Activated naive CD4-positive, alpha-beta T cell treated with anti-CD3 and anti-CD28 coated beads for 36 hours (primary cell): ENCODE results near the gene AKR1D1. TPM values are rescaled to one million over a fixed set of nuclear protein-coding genes. Genes with fewer than 3 reads are reported as not detected.
"Not testable (repeated sequence)": the region's sequence is repeated elsewhere in the genome, so short reads cannot be mapped to it uniquely, and the experiment has no call there.

Source experiments
- CTCF ChIA-PET: fragments of 350-600 bp; sonication (Branson Sonifier 250); formaldehyde crosslinking; loops from one replicate; lab custom pipeline; 2021; ENCODE audit warnings: antibody characterized with exemption; lab: Charles Lee
- DNase-seq: peaks from one replicate; pipeline ENCODE4 v3.0.0-alpha.2; 2020
- H3K27ac Mint-ChIP-seq: one replicate; pipeline ENCODE4 v1.8.0; 2021; ENCODE audit warnings: mild to moderate bottlenecking, mixed read lengths
- H3K27me3 Mint-ChIP-seq: one replicate; pipeline ENCODE4 v1.8.0; 2021; ENCODE audit warnings: low read depth, mixed read lengths
- H3K36me3 Mint-ChIP-seq: one replicate; pipeline ENCODE4 v1.8.0; 2021; ENCODE audit warnings: low read depth, mixed read lengths
- H3K4me1 Mint-ChIP-seq: one replicate; pipeline ENCODE4 v1.8.0; 2021; ENCODE audit warnings: low read depth, mixed read lengths
- H3K4me3 Mint-ChIP-seq: one replicate; pipeline ENCODE4 v1.8.0; 2021; ENCODE audit warnings: mild to moderate bottlenecking, moderate library complexity, mixed read lengths
- H3K9me3 Mint-ChIP-seq: one replicate; pipeline ENCODE4 v1.8.0; 2021; ENCODE audit warnings: mixed read lengths
- intact Hi-C: fragments of 100-400 bp; cut with micrococcal nuclease; formaldehyde crosslinking; loops from one replicate; pipeline ENCODE4 v1.15.1; 2023
- total RNA-seq, 2 experiments: library from RNA; stranded (reverse); gene quantifications; one replicate each; pipeline ENCODE4 v1.2.3, GENCODE V29; 2021

Gene AKR1D1, protein sequence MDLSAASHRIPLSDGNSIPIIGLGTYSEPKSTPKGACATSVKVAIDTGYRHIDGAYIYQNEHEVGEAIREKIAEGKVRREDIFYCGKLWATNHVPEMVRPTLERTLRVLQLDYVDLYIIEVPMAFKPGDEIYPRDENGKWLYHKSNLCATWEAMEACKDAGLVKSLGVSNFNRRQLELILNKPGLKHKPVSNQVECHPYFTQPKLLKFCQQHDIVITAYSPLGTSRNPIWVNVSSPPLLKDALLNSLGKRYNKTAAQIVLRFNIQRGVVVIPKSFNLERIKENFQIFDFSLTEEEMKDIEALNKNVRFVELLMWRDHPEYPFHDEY
- not detected for total RNA-seq

DNA sequence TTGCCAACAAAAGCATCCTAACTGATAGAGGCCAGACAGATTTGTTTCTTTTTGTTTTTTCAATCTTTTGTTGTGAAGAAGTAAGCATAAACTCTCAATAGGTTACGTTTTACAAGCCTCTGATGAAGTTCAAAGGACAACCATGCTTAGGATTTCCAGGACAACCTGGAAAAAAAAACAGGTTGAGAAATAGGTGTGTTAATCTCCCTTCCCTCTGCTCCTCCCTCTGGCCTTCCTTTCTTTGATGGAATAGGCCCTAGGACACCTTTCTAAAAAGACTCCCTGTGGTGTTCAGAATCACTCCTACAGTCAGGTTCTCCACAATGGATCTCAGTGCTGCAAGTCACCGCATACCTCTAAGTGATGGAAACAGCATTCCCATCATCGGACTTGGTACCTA is at the start of gene AKR1D1:
AKR1D1 (plus strand) TSS at position 264 of the 400 bp plus-strand sequence; CDS start at position 324, 60 bp downstream.
- H3K4me3 Mint-ChIP-seq: no peak within 1 kb of the TSS
- H3K4me1 Mint-ChIP-seq: no peaks in the 10 kb centered on the region
- no peak for DNase-seq
- no peak within 1 kb of the TSS for H3K27ac Mint-ChIP-seq
- no peaks in the 10 kb centered on the region for H3K36me3 Mint-ChIP-seq
- H3K27me3 Mint-ChIP-seq: peaks cover 12% of the 10 kb centered on the region
- CTCF ChIA-PET: no interaction called here
- intact Hi-C loops: no loop called here
- H3K9me3 Mint-ChIP-seq: peaks cover 20% of the 10 kb centered on the region

DNA sequence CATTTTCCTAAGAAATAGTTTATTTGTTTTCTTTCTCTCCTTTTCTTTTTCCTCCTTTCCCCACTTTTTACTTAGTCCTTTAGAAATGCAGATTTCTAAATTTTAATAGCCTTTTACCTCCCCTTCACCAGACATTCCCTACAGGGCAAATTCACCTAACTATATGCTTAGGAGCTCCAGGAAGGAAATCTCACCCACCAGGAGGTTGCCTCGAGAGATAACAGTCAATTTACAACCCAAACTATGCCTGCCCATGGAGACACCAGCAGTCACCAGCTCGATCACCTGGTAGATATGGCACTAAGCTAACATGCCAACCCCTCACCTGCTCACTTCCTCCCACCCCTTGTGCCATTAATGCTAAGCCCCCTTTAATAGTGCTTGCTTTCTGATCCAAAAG is 49.2 kb upstream of the AKR1D1 start:
- no peaks in the 10 kb centered on the region for H3K36me3 Mint-ChIP-seq
- peaks cover 4% of the 10 kb centered on the region for H3K4me1 Mint-ChIP-seq
- intact Hi-C loops: no loop called here
- no peak for DNase-seq
- H3K9me3 Mint-ChIP-seq: peaks cover 7% of the 10 kb centered on the region
- no peaks in the 10 kb centered on the region for H3K27me3 Mint-ChIP-seq
- H3K27ac Mint-ChIP-seq: no peak overlapping the region
- CTCF ChIA-PET: interaction anchor here (0.9 to 1.3 kb wide), 3 partner anchors 18 to 127 kb away, joined by 3 to 5 read pairs (median 4); partner anchors contain the start of gene CREB3L2
- no peak overlapping the region for H3K4me3 Mint-ChIP-seq

DNA sequence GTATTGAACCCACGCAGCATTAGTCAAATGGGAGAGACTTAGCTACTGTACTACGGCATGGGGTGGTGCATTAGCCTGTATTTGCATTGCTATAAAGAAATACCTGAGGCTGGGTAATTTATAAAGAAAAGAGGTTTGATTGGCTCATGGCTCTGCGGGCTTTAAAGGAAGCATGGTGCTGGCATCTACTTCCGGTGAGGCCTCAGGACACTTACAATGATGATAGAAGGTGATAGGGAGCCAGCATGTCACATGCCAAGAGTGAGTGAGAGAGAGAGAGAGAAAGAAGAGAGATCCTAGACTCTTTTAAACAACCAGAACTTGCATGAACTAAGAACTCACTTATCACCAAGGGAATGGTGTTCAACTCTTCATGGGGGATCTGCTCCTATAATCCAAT is 47.1 kb upstream of the AKR1D1 start:
- Mint-ChIP-seq H3K27me3 (no peaks in the 10 kb centered on the region), H3K4me3 (no peak overlapping the region), H3K36me3 (no peaks in the 10 kb centered on the region), H3K9me3 (peaks cover 5% of the 10 kb centered on the region), H3K4me1 (peaks cover under 1% of the 10 kb centered on the region), H3K27ac (no peak overlapping the region)
- intact Hi-C loops: no loop called here
- CTCF ChIA-PET: no interaction called here
- no peak for DNase-seq

GRCh38 chr7:138029941-138030340 is 46.3 kb upstream of the AKR1D1 start:
- no peaks in the 10 kb centered on the region for H3K36me3 Mint-ChIP-seq
- no peak overlapping the region for H3K4me3 Mint-ChIP-seq
- no peak overlapping the region for H3K27ac Mint-ChIP-seq
- no peaks in the 10 kb centered on the region for H3K4me1 Mint-ChIP-seq
- DNase-seq: no peak
- CTCF ChIA-PET: no interaction called here
- peaks cover 5% of the 10 kb centered on the region for H3K9me3 Mint-ChIP-seq
- intact Hi-C loops: no loop called here
- no peaks in the 10 kb centered on the region for H3K27me3 Mint-ChIP-seq

DNA sequence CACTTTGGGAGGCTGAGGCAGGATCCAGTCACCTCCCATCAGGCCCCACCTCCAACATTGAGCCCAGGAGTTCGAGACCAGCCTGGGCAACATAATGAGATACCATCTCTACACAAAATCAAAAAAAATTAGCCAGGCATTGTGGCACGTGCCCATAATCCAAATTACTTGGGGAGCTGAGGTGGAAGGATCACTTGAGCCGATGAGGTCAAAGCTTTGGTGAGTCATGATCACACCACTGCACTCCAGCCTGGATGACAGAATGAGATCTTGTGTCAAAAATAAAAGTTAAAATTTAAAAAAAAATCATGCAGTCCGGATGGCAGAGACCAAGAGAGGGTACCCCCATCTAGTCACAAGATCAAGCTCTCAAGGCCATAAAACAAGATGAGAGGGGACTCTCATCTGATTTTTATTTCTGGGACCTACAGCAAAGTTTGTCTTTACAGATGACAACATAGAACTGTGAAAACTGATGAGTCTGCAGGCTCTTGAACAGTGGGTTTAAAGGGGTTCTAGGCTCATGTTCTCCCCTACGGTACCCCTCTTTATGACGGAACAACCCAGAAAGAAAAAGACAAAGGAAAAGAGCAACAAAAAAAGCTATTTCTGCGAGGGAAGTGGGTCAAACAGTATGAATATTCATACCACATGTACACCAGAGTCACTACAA is 45.4 kb upstream of the AKR1D1 start:
- H3K4me1 Mint-ChIP-seq: no peaks in the 10 kb centered on the region
- no peaks in the 10 kb centered on the region for H3K27me3 Mint-ChIP-seq
- CTCF ChIA-PET: no interaction called here
- no peak overlapping the region for H3K4me3 Mint-ChIP-seq
- no peak for DNase-seq
- no peak overlapping the region for H3K27ac Mint-ChIP-seq
- no peaks in the 10 kb centered on the region for H3K36me3 Mint-ChIP-seq
- H3K9me3 Mint-ChIP-seq: peaks cover 3% of the 10 kb centered on the region
- intact Hi-C loops: no loop called here

GRCh38 chr7:138032186-138032585 is 44.1 kb upstream of the AKR1D1 start:
- Mint-ChIP-seq H3K36me3 (peaks cover 5% of the 10 kb centered on the region), H3K4me3 (no peak overlapping the region), H3K27ac (no peak overlapping the region), H3K9me3 (peaks cover 8% of the 10 kb centered on the region), H3K27me3 (peaks cover 5% of the 10 kb centered on the region), H3K4me1 (no peaks in the 10 kb centered on the region)
- CTCF ChIA-PET: interaction anchor here (1.2 kb wide), 1 partner anchor 29 kb away, joined by 4 read pairs; no protein-coding TSS in a partner anchor
- intact Hi-C loops: no loop called here
- DNase-seq: no peak

DNA sequence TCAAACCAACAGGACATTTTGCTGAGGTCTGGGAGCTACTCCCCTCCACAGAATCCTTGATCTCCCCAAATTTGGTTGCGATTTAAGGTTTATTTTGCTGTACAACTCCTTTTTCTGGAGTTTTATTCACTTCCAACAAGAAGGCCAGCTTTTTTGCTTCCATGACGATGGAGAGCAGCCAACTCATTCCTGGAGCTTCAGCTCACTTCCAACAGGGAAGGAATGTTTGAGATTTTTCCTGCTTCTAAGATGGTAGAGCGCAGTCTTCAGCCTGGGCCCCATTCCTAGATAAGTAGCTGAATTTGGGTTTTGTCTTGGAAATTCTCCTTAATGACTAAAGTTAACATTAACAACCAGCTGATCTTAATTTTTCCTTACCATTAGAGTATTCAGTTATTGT is 43.5 kb upstream of the AKR1D1 start:
- Mint-ChIP-seq H3K4me1 (no peaks in the 10 kb centered on the region), H3K9me3 (peaks cover 8% of the 10 kb centered on the region), H3K4me3 (no peak overlapping the region), H3K27ac (no peak overlapping the region), H3K27me3 (peaks cover 5% of the 10 kb centered on the region), H3K36me3 (peaks cover 5% of the 10 kb centered on the region)
- no peak for DNase-seq
- intact Hi-C loops: no loop called here
- CTCF ChIA-PET: interaction anchor here (0.5 to 1.2 kb wide), 3 partner anchors 30 to 363 kb away, joined by 3 to 4 read pairs (median 3); no protein-coding TSS in a partner anchor

DNA sequence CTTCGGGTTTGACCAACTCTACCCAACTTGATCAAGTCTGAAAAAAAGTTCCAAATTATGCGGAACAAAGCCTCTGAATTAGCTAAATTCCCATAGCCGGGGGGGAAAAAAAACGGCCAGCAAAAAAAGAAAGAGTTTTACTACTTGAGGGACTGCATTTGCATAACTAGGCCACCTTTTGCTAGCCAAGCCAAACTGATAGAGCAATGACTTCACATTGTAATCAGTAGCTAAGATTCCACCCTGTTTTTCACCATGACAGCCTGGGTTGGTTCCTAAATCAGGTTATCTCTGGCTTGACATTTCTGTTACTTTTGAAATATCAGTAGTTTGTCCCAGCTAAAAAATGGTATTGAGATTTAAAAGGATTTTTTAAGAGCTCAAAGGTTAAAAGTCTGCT is 43.0 kb upstream of the AKR1D1 start:
- peaks cover 8% of the 10 kb centered on the region for H3K9me3 Mint-ChIP-seq
- CTCF ChIA-PET: interaction anchor here (0.5 to 1.2 kb wide), 3 partner anchors 30 to 363 kb away, joined by 3 to 4 read pairs (median 3); no protein-coding TSS in a partner anchor

DNA sequence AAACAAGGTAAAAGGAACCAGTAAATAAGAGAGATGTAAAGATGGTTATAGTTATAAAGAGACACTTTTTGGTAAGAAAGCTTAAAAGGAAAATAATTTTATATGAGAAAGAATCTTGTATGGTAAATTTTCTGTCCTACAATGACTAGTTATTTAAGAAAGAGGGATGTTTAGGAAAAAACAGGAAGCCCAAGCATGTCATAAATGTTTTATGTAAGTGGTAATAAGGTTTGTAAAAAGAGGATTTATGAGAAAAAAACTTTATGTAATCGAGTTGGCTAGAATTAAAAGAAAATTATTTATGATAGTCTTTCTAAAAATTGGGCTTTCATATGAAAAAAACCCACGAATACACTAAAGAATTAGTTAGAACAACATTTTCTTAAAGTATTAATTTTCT is 40.1 kb upstream of the AKR1D1 start:
- H3K27ac Mint-ChIP-seq: no peak overlapping the region
- no peak overlapping the region for H3K4me3 Mint-ChIP-seq
- peaks cover 5% of the 10 kb centered on the region for H3K36me3 Mint-ChIP-seq
- H3K27me3 Mint-ChIP-seq: peaks cover 20% of the 10 kb centered on the region
- H3K9me3 Mint-ChIP-seq: peaks cover 8% of the 10 kb centered on the region
- DNase-seq: no peak
- CTCF ChIA-PET: interaction anchor here (0.7 kb wide), 1 partner anchor 420 kb away, joined by 3 read pairs; no protein-coding TSS in a partner anchor
- intact Hi-C loops: no loop called here
- no peaks in the 10 kb centered on the region for H3K4me1 Mint-ChIP-seq

More for the DNA sequence above, 43.0 kb upstream of the AKR1D1 start:
- Mint-ChIP-seq H3K27ac (no peak overlapping the region), H3K4me3 (no peak overlapping the region), H3K4me1 (no peaks in the 10 kb centered on the region), H3K36me3 (peaks cover 5% of the 10 kb centered on the region), H3K27me3 (peaks cover 5% of the 10 kb centered on the region)
- intact Hi-C loops: no loop called here
- no peak for DNase-seq

DNA sequence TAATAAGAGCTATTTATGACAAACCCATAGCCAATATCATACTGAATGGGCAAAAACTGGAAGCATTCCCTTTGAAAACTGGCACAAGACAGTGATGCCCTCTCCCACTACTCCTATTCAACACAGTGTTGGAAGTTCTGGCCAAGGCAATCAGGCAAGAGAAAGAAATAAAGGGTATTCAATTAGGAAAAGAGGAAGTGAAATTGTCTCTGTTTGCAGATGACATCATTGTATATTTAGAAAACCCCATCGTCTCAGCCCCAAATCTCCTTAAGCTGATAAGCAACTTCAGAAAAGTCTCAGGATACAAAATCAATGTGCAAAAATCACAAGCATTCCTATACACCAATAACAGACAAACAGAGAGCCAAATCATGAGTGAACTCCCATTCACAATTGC is 36.2 kb upstream of the AKR1D1 start:
- H3K9me3 Mint-ChIP-seq, H3K36me3 Mint-ChIP-seq, H3K4me1 Mint-ChIP-seq, H3K4me3 Mint-ChIP-seq, CTCF ChIA-PET, DNase-seq, H3K27ac Mint-ChIP-seq, intact Hi-C loops: not testable (repeated sequence)
- H3K27me3 Mint-ChIP-seq: peaks cover 27% of the 10 kb centered on the region

GRCh38 chr7:138044897-138045296 is 31.4 kb upstream of the AKR1D1 start:
- intact Hi-C loops: no loop called here
- no peaks in the 10 kb centered on the region for H3K9me3 Mint-ChIP-seq
- H3K4me3 Mint-ChIP-seq: no peak overlapping the region
- no peak overlapping the region for H3K27ac Mint-ChIP-seq
- no peak for DNase-seq
- peaks cover 20% of the 10 kb centered on the region for H3K27me3 Mint-ChIP-seq
- no peaks in the 10 kb centered on the region for H3K36me3 Mint-ChIP-seq
- H3K4me1 Mint-ChIP-seq: no peaks in the 10 kb centered on the region
- CTCF ChIA-PET: no interaction called here

DNA sequence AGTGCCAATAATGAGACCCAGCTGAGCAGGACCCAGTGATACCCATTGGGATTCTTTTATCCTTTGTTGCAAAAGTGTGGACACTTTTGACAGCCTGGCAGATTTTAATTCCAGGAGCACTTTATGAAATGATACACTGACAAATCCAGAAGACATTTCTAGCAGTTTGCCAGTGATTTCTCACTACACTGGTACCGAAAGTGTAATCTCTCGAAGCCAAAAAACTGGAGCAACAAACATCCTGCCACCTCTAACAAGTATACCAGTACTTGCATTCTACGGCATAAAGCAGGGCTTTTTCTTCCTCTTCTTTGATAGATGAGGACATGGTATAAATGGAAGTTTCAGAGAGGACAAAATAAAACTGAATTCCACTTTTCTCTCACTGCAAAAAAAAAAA is 28.4 kb upstream of the AKR1D1 start:
- intact Hi-C loops: no loop called here
- peaks cover 6% of the 10 kb centered on the region for H3K9me3 Mint-ChIP-seq
- H3K36me3 Mint-ChIP-seq: no peaks in the 10 kb centered on the region
- CTCF ChIA-PET: no interaction called here
- no peaks in the 10 kb centered on the region for H3K4me1 Mint-ChIP-seq
- peaks cover 10% of the 10 kb centered on the region for H3K27me3 Mint-ChIP-seq
- DNase-seq: no peak
- no peak overlapping the region for H3K27ac Mint-ChIP-seq
- H3K4me3 Mint-ChIP-seq: no peak overlapping the region
